Astrocyte (in vitro differentiated cells and primary cell): Measurements from ENCODE around the gene GPRC5D. TPM values are rescaled to one million over a fixed set of nuclear protein-coding genes. Genes with fewer than 3 reads are reported as not detected.

Source experiments
- DNase-seq: peaks from one replicate; pipeline ENCODE4 v3.0.0-alpha.2; 2010; ENCODE audit warnings: low read depth
- FAIRE-seq: peaks from 2 replicates; lab custom pipeline; 2011; peaks lifted over from hg19 to GRCh38; lab: Jason Lieb, UNC
- H2AFZ ChIP-seq: 2 replicates; pipeline ENCODE4 v1.6.0; 2012; ENCODE audit warnings: low read depth, low read length, inconsistent platforms
- H3K27ac ChIP-seq: 2 replicates; pipeline ENCODE4 v1.5.1; 2011; ENCODE audit warnings: low read depth, low read length, inconsistent platforms
- H3K27me3 ChIP-seq: 2 replicates; pipeline ENCODE4 v1.6.0; 2011; ENCODE audit warnings: low read length, inconsistent platforms; ENCODE audit not compliant: insufficient read depth
- H3K36me3 ChIP-seq: 2 replicates; pipeline ENCODE4 v1.5.1; 2011; ENCODE audit warnings: low read length, inconsistent platforms; ENCODE audit not compliant: insufficient read depth
- H3K4me1 ChIP-seq: 2 replicates; pipeline ENCODE4 v1.5.1; 2011; ENCODE audit warnings: low read length, inconsistent platforms; ENCODE audit not compliant: insufficient read depth
- H3K4me2 ChIP-seq: 2 replicates; pipeline ENCODE4 v1.6.0; 2012; ENCODE audit warnings: low read length, inconsistent platforms
- H3K4me3 ChIP-seq: 2 replicates; pipeline ENCODE4 v1.5.1; 2011; ENCODE audit warnings: low read depth, mild to moderate bottlenecking, low read length, inconsistent platforms; ENCODE audit not compliant: insufficient read depth
- H3K79me2 ChIP-seq: 2 replicates; pipeline ENCODE4 v1.6.0; 2012; ENCODE audit warnings: mild to moderate bottlenecking, low read length, inconsistent platforms; ENCODE audit not compliant: insufficient read depth
- H3K9ac ChIP-seq: 2 replicates; pipeline ENCODE4 v1.6.0; 2012; ENCODE audit warnings: mild to moderate bottlenecking, low read length, inconsistent platforms
- H3K9me3 ChIP-seq: 2 replicates; pipeline ENCODE4 v1.5.1; 2012; ENCODE audit warnings: low read depth, mild to moderate bottlenecking, low read length, inconsistent platforms; ENCODE audit not compliant: insufficient read depth
- H4K20me1 ChIP-seq: 2 replicates; pipeline ENCODE4 v1.6.0; 2012; ENCODE audit warnings: low read length, inconsistent platforms; ENCODE audit not compliant: insufficient read depth
- H3K27ac Mint-ChIP-seq: one replicate; pipeline ENCODE4 v1.8.0; 2021; ENCODE audit warnings: mild to moderate bottlenecking, mixed read lengths; ENCODE audit not compliant: unreplicated experiment
- H3K27me3 Mint-ChIP-seq: one replicate; pipeline ENCODE4 v1.8.0; 2021; ENCODE audit warnings: low read depth, mixed read lengths; ENCODE audit not compliant: unreplicated experiment
- H3K36me3 Mint-ChIP-seq: one replicate; pipeline ENCODE4 v1.8.0; 2021; ENCODE audit warnings: low read depth, mixed read lengths; ENCODE audit not compliant: unreplicated experiment
- H3K4me1 Mint-ChIP-seq: one replicate; pipeline ENCODE4 v1.8.0; 2021; ENCODE audit warnings: low read depth, mixed read lengths; ENCODE audit not compliant: unreplicated experiment
- H3K4me3 Mint-ChIP-seq: one replicate; pipeline ENCODE4 v1.8.0; 2021; ENCODE audit warnings: mild to moderate bottlenecking, moderate library complexity, mixed read lengths; ENCODE audit not compliant: unreplicated experiment
- H3K9me3 Mint-ChIP-seq: one replicate; pipeline ENCODE4 v1.8.0; 2021; ENCODE audit warnings: mild to moderate bottlenecking, mixed read lengths; ENCODE audit not compliant: unreplicated experiment
- EZH2 ChIP-seq: IDR thresholded peaks from 2 replicates; pipeline ENCODE4 v1.6.1; 2012; ENCODE audit warnings: mild to moderate bottlenecking, low read length, inconsistent platforms; ENCODE audit not compliant: insufficient read depth
- total RNA-seq: library from RNA; stranded (reverse); gene quantifications from 2 replicates; pipeline ENCODE4 v1.2.1, GENCODE V29; 2021
- TF ChIP-seq, protein P1 (sequence below): IDR thresholded peaks from 2 replicates; pipeline ENCODE4 v1.5.1; 2011; ENCODE audit warnings: low read depth, mild to moderate bottlenecking, inconsistent platforms, low read length, moderate library complexity; ENCODE audit not compliant: insufficient read depth

Gene GPRC5D
- total RNA-seq, 1 donor from 2014 or later = not detected

DNA sequence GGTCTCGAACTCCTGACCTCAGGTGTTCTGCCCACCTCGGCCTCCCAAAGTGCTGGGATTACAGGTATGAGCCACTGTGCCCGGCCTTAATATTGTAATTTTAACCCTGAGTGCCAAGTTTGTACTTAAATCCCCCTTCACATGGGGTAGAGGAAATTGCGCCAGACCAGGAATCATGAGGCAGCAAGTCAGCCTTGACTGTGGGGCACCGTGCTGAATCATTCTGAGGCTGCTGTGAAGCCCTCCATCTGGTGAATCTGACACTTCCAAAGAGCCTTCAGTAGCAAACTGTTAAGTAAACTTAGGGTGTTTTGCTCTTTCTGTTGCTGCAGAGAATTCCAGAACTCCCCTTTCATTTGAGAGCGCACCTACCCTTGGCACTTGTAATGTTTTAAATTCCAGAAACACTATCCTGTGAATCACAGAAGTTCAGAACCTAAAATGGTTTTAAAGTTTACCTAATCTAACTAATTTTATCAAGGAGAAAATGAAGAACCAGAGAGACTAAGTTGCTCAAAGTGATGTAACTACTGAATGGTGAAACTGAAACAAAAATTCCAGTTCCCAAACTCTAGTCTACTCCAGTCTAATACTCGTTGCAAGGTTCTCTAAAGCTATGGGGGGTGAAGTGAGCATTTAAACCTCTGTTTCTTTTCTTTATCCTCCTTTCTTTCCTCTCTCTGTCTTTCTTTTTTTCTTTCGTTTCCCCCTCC lies 40.6 kb upstream of the GPRC5D start:
- DNase-seq = peak; percentile 85
- Mint-ChIP-seq H3K27ac (peak overlapping the region; percentile 97), H3K9me3 (no peaks in the 10 kb centered on the region), H3K27me3 (no peaks in the 10 kb centered on the region), H3K4me3 (peak overlapping the region; percentile 55), H3K4me1 (peaks cover 16% of the 10 kb centered on the region), H3K36me3 (peaks cover 4% of the 10 kb centered on the region)
- peak overlapping the region; percentile 24 for H3K4me3 ChIP-seq
- H3K4me2 ChIP-seq = peak overlapping the region; percentile 77
- H3K79me2 ChIP-seq = peaks cover 13% of the 10 kb centered on the region
- no peak for TF ChIP-seq EZH2
- TF ChIP-seq, protein P1, sequence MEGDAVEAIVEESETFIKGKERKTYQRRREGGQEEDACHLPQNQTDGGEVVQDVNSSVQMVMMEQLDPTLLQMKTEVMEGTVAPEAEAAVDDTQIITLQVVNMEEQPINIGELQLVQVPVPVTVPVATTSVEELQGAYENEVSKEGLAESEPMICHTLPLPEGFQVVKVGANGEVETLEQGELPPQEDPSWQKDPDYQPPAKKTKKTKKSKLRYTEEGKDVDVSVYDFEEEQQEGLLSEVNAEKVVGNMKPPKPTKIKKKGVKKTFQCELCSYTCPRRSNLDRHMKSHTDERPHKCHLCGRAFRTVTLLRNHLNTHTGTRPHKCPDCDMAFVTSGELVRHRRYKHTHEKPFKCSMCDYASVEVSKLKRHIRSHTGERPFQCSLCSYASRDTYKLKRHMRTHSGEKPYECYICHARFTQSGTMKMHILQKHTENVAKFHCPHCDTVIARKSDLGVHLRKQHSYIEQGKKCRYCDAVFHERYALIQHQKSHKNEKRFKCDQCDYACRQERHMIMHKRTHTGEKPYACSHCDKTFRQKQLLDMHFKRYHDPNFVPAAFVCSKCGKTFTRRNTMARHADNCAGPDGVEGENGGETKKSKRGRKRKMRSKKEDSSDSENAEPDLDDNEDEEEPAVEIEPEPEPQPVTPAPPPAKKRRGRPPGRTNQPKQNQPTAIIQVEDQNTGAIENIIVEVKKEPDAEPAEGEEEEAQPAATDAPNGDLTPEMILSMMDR = no peak
- H3K27me3 ChIP-seq = no peaks in the 10 kb centered on the region
- no peaks in the 10 kb centered on the region for H3K4me1 ChIP-seq
- peak; percentile 85 for FAIRE-seq
- H3K27ac ChIP-seq = peak overlapping the region; percentile 47
- peak overlapping the region; percentile 42 for H3K9ac ChIP-seq
- H2AFZ ChIP-seq = peak overlapping the region; percentile 3
- H3K36me3 ChIP-seq = no peaks in the 10 kb centered on the region
- no peaks in the 10 kb centered on the region for H4K20me1 ChIP-seq
- H3K9me3 ChIP-seq = no peaks in the 10 kb centered on the region

DNA sequence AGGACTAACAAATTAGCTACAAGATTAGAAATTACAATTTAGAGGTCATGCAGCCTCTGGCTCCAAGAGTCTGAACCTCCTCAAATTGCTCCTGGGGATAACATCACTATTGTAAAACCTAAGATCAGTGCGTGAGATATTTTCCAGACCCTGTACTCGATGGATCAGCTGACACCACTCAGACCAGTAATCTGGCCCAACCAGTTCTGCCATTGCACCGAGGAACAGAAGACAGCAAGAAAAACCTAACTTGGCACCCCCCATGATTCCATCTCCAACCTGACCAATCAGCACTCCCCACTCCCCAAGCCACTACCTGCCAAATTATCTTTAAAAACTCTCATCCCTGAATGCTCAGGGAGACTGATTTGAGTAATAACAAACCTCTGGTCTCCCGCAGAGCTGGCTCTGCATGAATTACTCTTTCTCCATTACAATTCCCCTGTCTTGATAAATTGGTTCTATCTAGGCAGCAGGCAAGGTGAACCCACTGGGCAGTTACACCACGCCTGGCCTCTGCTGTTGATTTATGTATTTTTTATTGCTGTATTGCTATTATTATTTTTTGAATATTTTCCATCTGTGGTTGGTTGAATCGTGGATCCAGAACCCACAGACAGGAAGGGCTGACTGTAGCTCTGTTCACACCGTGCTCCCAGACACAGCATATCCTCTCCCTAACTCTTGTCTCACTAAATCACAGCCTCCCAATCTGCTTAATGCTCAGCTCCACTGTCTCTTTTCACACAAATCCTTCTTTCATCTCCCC lies 38.9 kb upstream of the GPRC5D start:
- FAIRE-seq = no peak
- H3K36me3 ChIP-seq = peaks cover 6% of the 10 kb centered on the region
- H3K4me2 ChIP-seq = no peak overlapping the region
- no peak overlapping the region for H3K27ac ChIP-seq
- no peaks in the 10 kb centered on the region for H3K9me3 ChIP-seq
- Mint-ChIP-seq H3K4me1 (peaks cover 16% of the 10 kb centered on the region), H3K9me3 (no peaks in the 10 kb centered on the region), H3K36me3 (peaks cover 8% of the 10 kb centered on the region), H3K4me3 (no peak overlapping the region), H3K27ac (no peak overlapping the region), H3K27me3 (no peaks in the 10 kb centered on the region)
- H2AFZ ChIP-seq = no peak overlapping the region
- no peak for TF ChIP-seq EZH2
- TF ChIP-seq, protein P1 = no peak
- peaks cover 9% of the 10 kb centered on the region for H3K79me2 ChIP-seq
- no peaks in the 10 kb centered on the region for H4K20me1 ChIP-seq
- DNase-seq = peak; percentile 24
- no peaks in the 10 kb centered on the region for H3K4me1 ChIP-seq
- H3K9ac ChIP-seq = no peak overlapping the region
- no peaks in the 10 kb centered on the region for H3K27me3 ChIP-seq
- H3K4me3 ChIP-seq = no peak overlapping the region
